ENCODE data around the gene PTPRF.
"Not testable (repeated sequence)": the region's sequence is repeated elsewhere in the genome, so short reads cannot be mapped to it uniquely, and the experiment has no call there.

Gene PTPRF

DNA sequence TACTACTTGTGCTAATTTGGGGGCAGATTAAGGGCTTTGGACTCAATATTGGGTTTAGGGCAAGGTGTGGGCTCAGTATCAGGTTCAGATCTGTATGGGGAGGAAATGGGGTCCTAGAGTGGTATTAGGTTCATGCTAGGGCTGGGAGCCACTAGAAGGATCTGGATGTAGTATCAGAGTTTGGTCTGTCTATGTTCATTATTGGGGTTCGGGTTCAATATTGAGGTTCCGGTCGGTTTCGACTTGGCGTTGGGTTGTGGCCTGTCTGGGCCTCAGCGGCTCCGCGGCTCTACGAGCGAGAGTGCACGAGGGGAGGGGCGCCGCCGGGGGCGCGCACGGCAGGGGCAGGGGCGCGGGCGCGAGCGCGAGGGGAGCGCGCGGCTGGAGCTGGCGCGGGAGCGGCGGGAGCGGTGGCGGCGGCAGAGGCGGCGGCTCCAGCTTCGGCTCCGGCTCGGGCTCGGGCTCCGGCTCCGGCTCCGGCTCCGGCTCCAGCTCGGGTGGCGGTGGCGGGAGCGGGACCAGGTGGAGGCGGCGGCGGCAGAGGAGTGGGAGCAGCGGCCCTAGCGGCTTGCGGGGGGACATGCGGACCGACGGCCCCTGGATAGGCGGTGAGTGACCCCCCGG is at the start of gene PTPRF:
TSS of gene PTPRF (plus strand) at position 401 of the 624 bp plus-strand sequence. CDS start 14,193 bp downstream, outside the sequence.
- DNase-seq, result peak; percentile 42

DNA sequence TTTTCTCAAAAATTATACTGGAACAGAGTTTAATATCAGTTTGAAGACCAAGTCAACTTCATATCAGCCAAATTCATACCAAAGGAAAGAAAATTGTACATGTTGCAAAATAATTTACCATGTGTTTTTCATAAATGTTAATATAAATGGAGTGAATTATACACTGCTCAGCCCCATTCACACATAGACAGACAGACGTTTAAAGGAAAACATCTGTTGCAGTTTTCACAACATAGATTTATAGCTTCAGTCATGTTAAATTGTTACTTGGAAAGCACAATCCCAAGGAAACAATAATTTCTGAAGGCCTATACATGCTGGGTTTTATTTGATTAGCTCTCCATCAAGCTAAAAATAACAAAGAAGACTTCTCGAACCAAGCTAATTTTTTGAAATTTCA is 49.2 kb upstream of the PTPRF start:
- no peak for DNase-seq

DNA sequence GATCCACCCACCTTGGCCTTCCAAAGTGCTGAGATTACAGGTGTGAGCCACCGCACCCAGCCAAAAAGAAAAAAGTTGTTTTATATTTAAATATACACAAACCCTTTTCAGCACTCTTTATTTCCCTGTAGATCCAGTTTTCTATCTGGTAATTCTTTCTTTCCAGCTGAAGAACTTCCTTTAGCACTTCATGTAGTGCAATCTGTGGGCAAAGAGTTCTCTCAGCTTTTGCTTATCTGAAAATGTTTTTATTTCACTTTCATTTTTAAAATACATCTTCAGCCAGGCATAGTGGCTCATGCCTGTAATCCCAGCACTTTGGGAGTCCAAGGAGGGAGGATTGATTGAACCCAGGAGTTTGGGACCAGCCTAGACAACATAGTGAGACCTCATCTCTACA is 48.5 kb upstream of the PTPRF start:
- no peak for DNase-seq

DNA sequence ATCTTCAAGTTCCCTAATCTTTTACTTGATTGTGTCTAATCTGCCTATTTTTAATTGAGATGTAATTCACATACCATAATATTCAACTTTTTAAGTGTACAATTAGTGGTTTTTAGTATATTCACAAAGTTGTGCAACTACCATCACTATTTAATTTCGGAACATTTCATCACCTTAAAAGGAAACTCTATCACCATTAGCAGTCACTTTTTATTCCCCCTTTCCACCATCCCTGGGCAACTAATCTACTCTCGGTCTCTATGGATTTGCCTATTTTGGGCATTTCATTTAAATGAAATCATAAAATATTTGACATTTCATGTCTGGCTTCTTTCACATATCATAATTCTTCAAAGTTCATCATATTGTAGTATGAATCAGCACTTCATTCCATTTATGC is 46.3 kb upstream of the PTPRF start:
- DNase-seq, result no peak

DNA sequence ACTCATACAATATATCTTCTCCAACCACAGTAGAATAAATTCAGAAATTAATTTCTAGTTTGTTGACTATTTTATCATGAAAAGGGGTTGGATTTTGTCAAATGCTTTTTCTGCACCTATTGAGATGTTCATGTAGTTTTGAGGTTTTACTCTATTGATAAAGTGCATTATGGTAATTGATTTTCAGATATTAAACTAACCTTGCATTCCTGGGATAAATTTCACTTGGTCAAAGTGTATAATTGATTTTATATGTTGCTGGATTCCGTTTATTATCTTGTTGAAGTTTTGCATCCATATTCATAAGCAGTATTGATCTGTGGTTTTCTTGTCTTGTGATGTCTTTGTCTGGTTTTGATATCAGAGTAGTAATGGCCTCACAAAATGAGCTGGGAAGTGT is 42.5 kb upstream of the PTPRF start:
- no peak for DNase-seq

DNA sequence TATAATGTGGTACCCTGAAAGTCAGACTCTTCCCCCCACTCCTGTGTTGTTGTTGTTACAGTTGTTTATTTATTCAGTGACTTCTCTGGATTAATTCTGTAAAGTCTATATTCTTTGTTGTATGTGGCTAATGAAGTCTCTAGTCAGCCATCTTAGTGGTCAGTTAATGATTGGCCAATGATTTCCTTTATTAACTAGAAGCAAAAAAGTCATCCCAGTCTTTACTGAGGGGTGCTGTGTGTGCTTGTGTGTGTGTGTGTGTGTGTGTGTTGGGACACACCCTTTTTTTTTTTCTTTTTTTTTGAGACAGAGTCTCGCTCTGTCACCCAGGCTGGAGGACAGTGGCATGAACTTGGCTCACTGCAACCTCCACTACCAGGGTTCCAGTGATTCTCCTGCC is 39.6 kb upstream of the PTPRF start:
- DNase-seq, result no peak

DNA sequence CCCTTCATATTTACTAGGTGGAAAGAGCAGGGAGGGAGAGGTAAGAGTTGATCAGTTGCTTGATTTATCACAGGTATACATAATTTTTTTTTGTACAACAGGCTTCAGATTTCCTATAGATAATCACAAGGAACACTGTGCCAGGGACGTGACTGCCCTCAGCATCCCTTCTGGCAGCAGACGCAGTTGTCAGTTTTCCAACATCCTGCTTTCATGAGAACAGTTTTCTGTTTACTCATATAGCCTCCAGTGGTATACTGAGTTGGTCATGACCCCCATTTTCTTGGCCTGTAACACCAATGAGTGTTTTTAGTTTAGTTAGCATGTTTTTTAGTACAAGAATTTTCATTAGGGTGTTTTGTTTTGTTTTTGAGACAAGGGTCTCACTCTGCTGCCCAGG is 37.9 kb upstream of the PTPRF start:
- DNase-seq, result no peak

DNA sequence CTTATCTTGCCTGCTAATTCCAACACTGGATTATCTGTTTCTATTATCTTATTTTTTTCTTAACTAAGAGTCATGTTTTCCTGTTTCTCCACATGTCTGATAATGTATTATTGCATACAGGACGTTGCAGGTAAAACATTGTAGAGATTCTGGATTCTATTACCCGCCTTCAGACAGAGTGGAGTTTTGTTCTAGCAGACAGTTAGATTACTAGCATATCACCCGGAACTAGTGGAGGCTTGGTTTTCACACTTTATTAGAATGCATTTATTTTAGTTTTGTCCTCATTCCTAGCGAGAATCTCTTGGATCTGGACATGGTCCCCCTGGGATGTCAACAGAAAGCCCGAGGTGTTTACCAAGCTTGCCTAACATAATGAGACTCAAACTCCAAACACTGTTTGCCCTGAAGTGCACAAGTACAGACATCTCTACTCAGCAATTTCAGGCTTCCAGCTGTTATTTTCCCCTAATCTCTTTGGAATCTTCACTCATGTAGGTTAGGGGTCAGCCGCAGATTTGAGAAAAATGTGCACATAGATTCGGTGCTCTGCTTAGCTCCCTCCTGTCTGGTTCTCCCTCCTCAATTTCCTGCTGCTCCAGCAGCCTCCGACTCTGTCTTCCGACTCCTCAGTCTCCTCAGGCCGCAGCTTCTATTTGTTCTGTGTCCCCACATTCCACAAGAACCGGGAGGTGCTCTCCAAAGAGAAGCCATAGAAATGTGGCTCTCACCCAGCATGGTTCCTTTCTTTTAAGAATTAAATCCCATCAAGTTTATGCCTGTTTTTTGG is 36.8 kb upstream of the PTPRF start:
- DNase-seq, result peak; percentile 22

DNA sequence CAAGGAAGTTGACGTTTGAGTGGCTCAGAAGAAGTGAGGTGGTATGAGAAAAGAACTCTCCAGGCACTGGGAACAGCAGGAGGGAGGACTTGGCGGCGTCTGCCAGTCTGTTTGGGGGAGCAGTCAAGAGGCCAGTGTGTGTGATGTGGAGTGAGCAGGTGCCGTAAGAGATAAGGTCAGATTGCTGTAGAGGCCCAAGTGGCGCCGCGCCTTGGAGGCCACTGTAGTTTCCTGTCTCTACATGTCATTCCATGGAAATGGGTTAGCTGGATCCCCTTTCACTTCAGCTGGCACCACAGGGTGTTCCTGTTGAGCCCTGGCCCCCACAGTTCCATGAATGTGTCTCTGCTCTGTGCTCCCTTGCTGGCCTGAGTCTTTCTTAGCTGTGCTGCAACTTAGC is 35.5 kb upstream of the PTPRF start:
- no peak for DNase-seq

DNA sequence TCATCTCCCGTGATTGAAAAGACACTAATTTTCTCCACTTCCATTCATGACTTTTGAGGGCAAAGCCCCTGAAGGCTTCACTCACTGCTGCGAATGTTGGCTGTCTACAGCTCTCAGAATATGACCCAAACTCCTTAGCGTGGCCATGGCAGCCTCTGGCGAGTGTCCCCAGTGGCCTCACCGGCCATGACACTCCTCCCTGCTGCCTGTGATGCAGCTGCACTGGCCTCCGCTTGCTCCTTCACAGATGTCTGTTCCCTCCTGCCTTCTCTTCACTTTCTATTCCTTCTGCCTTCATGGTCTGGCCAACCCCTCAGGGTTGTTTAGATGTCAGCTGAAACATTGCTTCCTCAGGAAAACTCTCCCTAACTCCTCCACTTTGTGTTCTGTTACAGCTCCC is 30.8 kb upstream of the PTPRF start:
- no peak for DNase-seq

DNA sequence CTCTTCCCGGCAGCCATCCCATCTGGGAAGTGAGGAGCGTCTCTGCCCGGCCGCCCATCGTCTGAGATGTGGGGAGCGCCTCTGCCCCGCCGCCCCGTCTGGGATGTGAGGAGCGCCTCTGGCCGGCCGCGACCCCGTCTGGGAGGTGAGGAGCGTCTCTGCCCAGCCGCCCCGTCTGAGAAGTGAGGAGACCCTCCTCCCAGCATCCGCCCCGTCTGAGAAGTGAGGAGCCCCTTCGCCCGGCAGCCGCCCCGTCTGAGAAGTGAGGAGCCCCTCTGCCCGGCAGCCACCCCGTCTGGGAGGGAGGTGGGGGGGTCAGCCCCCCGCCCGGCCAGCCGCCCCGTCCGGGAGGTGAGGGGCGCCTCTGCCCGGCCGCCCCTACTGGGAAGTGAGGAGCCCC is 28.9 kb upstream of the PTPRF start:
- DNase-seq, result not testable (repeated sequence)

DNA sequence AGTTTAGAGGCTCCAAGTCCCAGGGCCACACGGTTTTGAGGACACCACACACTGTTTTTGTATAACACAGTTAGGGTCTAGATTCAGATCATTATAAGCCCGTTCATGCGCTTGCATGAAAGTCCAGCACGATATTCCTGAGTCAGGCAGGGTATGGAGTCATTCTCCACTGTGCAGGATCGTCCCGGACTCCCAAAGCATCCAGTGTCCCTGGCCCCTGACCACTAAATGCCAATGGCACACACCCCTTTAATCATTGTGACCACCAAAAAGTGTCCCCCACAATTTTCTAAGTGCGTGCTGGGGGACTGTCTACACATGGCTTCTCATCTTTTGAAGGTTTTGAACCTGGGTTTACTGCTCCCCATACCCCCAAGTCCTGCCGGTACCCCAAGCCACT is 27.1 kb upstream of the PTPRF start:
- no peak for DNase-seq

DNA sequence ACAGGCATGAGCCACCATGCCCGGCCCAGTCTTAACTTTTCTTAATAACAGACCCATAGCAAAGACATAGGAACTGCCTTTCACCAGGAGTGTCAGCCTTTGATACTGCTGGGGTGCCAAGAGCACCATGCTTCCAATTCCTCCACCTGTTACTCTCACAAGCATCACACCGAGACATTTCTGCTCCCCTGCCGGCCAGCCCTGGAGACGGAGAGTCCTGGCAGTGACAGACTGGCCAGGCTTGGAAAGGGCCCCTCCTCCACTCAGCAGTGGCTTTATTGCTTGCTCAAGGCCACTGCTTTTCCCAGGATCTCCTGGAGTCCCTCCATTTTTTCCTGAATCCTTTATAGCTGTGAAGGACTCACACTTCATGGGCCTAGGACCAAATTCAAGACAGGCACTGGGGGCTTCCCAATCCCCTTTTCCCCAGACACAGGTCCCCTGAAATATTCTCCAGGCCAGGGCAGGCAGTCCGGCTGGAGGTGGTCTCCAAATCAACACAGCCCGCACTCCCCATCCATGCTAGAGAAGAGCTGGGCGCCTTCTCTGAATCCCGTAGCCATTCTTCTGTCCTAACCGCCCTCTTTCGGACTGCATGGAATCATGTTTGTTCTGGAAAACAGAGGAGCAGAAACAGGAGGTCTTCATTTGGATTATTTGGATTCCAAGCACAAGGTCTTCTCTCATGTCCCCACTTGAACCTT is 25.5 kb upstream of the PTPRF start:
- no peak for DNase-seq

DNA sequence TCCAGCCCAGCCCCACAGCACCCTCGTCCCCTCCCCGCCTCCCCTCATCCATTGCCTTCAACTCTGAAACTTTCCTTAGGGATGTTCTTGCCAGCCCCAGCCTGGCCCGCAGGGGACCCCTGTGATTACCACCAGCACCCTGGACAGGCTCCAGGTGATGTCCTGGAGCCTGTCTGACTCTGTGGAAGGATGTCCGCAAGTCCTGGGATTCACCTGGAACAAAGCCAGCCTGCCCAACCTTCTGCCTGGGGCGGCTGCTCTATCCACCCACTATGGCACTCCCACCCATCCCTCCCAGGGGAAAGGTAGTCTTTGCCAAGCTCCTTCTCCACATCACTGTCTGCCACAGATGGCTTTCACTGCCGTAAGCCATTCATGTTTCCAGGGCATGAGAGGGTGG is 24.4 kb upstream of the PTPRF start:
- DNase-seq, result no peak

DNA sequence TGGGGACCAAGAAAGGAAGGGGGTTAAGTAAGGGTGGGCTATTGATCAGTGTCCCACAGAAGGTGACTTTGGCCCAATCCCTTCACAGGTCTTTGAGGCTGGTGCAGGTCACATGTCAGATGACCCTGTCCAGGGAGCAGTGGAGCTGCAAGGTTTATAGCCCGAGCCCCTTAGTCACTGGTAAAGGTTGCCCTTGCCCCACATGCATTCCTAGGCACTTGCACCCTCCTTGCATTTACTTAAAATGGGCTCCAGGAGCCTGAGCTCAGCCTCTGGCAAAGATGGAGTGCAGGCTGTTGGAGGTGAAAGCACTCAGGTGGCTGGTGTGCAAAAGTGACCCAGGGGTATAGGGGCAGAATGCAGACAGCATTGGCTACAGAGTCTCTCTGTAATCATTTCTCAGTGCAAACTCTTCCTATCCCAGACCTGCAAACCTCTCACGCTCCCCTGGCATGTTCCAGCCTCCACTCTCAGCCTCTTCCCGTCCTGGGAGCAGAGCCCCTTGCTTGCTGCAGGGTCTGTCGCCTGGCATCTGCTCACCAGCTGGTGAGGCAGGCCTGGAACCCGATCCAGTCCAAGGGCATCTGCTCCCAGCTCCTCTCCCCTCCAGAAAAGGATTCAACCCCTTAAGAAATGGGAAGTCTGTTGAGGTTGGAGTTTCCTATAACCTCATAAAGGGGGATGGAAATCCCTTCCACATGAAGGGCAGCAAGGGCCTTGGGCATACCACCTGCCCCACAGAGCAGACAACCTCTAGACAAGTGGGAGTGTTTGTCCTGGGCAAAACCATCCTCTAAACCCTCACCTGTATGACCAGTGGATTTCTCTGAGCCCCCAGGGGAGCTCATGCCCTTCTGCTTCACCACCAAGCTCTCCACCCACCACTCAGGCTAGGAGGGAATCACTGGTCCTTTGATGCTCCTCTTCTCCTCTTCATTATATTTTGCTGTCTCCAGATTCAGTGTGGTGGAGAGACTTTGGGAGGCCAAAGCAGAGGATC is 23.1 kb upstream of the PTPRF start:
- no peak for DNase-seq

DNA sequence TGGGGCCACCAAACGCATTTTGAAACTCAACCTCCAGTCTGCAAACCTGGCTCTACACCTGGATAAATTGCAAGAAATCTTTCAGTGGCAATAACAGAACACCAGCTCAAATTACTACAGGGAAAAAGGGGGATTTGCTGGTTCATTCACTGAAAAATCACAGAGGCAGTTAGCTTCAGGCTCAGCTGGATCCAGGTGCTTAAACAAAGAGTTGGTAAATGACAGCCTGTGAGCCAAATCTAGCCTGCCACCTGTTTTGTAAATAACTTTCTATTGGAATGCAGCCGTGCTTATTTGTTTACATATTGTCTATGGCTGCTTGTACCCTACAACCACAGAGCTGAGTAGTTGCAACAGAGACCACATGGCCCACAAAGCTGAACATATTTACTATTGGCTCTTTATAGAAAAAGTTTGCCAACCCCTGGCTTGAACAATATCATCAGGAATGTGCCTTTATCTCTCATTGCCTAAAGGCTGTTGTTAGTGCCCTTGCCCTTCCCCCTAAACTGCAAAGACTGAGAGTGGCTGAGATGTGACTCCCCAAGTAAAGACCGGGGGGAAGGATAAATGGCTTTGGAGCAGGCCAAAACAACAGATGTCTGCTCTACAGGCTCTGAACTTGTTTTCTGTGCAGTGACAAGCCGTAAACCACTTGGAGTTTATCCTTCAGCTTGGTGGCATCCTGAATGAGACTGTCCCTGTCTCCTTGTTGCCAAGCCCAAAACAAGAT is 21.5 kb upstream of the PTPRF start:
- DNase-seq, result no peak

DNA sequence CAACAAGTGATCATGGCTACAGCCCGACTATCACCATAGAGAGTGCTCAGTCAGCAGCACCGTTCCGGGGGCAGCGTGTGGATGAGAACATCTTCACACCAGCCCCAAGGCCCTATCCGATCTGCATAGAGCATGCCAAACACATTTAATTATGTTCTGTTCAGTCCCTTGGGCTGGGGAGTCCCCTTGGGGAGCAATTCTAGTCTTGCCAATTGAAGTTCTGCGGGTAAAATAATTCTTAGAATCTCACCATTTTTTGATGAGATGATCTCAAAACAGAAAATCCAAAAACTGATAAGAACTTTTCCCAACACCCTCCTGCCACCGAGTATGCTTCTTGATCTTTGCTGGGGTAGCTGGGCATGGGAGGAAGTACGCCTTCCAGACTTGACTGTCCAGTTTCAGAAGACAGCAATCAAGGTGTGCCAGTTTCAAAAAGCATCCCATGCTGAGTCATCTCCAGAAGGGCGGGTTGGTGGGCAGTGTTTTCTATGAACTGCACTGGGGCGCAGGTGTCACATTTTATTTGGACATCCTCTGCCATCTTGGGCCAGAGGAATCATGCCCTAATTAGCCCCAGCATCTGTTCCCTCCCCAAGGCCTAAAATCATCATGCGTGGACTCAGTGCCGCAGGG is 20.8 kb upstream of the PTPRF start:
- no peak for DNase-seq

DNA sequence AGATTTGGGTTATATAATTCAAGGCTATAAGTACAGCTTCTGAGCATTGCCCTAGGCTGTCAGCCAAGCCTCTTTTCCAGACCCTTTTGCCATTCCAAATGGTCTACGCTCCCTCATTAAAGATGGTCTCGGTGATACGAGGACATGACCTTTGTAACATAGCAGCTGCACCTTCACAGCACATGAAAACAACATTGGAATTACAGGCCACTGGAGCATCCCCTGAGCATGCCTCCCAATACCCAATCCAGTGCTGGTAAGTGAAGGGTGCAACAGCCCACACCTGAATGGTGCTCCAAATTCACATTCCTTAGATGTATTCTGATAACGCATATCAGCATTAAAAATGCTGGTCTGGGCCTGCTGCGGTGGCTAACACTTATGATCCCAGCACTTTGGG is 20.1 kb upstream of the PTPRF start:
- no peak for DNase-seq

DNA sequence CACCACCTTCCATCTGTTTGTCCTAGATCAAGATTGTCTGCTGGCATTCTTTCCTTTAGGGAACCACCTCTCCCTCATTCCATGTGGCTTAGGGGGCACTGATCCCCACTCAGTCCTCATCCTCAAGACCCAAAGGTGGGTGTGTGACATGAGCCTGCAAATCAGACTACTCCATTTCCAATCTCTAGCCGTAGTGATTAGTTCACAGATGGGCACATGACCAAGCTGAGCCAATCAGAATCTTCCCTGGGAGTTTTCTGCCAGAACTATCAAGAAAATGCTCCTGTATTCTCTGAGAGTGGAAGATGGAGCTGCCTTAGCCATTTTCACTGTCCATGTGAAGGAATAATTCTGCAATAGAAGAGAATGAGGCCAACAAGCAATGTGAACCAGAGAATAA is 19.3 kb upstream of the PTPRF start:
- no peak for DNase-seq

DNA sequence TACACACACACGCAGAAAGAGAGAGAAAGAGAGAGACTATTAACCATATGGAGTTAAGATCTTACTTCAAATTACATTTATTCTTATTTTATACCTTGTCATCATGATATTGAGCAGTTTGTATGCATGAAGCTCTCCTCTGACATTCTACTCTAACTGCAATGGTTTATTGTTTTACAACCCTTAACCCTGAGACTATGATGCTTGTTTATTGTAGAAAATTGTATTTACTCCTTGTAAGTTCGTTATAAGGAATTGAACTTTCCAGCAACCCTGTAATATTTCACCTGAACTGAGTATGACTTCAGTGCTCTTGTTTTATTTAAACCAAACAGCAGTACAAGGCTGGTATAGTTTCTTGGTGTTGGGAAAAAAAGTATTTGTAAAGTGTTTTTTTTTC is 18.6 kb upstream of the PTPRF start:
- no peak for DNase-seq

DNA sequence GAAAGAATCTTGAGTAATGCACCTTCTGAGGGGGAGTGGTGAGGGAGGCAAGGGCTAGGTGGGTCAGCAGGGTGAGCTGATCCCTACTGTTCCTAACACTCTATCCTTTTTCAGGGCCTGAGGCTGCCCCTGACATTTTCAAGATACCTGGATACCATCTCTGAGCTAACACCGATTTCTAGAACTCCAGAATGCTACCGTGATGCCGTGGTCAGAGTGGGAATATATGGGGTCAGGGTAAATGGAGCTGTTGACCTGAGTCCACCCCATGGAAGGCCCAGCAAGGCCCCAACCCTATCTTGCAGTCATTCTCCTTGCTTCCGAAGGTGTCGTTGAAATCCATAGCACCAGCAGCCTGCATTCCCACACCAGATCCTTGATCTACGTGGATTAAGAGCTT is 18.0 kb upstream of the PTPRF start:
- DNase-seq, result no peak

All from HCEC 1CT (cell line).